CD4-positive, CD25-positive, alpha-beta regulatory T cell (primary cell): Measurements from ENCODE around the gene TOLLIP. TPM values are rescaled to one million over a fixed set of nuclear protein-coding genes. Genes with fewer than 3 reads are reported as not detected.

Experiments used
- ATAC-seq, 2 donors: fragments of 150-1000 bp; cut with Tn5 transposase; one replicate each; pipeline ENCODE4 v1.10.0; 2021; ENCODE audit warnings: low read depth in 2 of 2, moderate number of reproducible peaks in 2 of 2, moderate library complexity in 1 of 2
- DNase-seq, 3 donors: peaks; one replicate each; pipeline versions ENCODE4 v3.0.0 to v3.0.0-alpha.2; 2012 to 2022; ENCODE audit warnings: mixed read lengths in 1 of 3
- H3K27ac ChIP-seq: one replicate; pipeline ENCODE4 v1.7.0; 2013; ENCODE audit warnings: mild to moderate bottlenecking, low read length; ENCODE audit not compliant: insufficient read depth, poor library complexity, severe bottlenecking
- H3K27me3 ChIP-seq: one replicate; pipeline ENCODE4 v1.7.0; 2013; ENCODE audit warnings: low read length; ENCODE audit not compliant: control insufficient read depth, insufficient read depth
- H3K36me3 ChIP-seq: one replicate; pipeline ENCODE4 v1.7.0; 2013; ENCODE audit warnings: mild to moderate bottlenecking, low read length, moderate library complexity; ENCODE audit not compliant: control insufficient read depth, insufficient read depth
- H3K4me1 ChIP-seq: 2 replicates; pipeline ENCODE4 v1.7.0; 2013; ENCODE audit warnings: mild to moderate bottlenecking, low read length; ENCODE audit not compliant: insufficient read depth, control insufficient read depth, poor library complexity, severe bottlenecking
- H3K4me3 ChIP-seq: one replicate; pipeline ENCODE4 v1.7.0; 2013; ENCODE audit warnings: low read depth, mild to moderate bottlenecking, low read length, moderate library complexity
- H3K9me3 ChIP-seq, 2 experiments: 1 replicate in 1 of 2; 2 replicates in 1 of 2; pipeline ENCODE4 v1.7.0; 2013; ENCODE audit warnings: low read length in 2 of 2, mild to moderate bottlenecking in 1 of 2, moderate library complexity in 1 of 2; ENCODE audit not compliant: control insufficient read depth in 2 of 2
- H3K27ac Mint-ChIP-seq, 3 donors: one replicate each; pipeline ENCODE4 v1.8.0; 2020 to 2022; ENCODE audit warnings: mild to moderate bottlenecking in 3 of 3, mixed read lengths in 3 of 3, moderate library complexity in 2 of 3
- H3K27me3 Mint-ChIP-seq: one replicate; pipeline ENCODE4 v1.8.0; 2022; ENCODE audit warnings: mild to moderate bottlenecking, mixed read lengths
- H3K36me3 Mint-ChIP-seq: one replicate; pipeline ENCODE4 v1.8.0; 2020; ENCODE audit warnings: mixed read lengths
- H3K4me1 Mint-ChIP-seq, 4 donors: one replicate each; pipeline ENCODE4 v1.8.0; 2020 to 2022; ENCODE audit warnings: mixed read lengths in 4 of 4, mild to moderate bottlenecking in 1 of 4
- H3K4me3 Mint-ChIP-seq, 4 donors: one replicate each; pipeline ENCODE4 v1.8.0; 2020 to 2022; ENCODE audit warnings: mild to moderate bottlenecking in 4 of 4, mixed read lengths in 4 of 4, moderate library complexity in 3 of 4
- H3K9me3 Mint-ChIP-seq, 7 donors: one replicate each; pipeline ENCODE4 v1.8.0; 2020 to 2022; ENCODE audit warnings: mixed read lengths in 7 of 7, mild to moderate bottlenecking in 3 of 7, moderate library complexity in 2 of 7
- polyA plus RNA-seq, 4 donors: library from polyadenylated mRNA; unstranded; fragments of 300-500 nt; fragmentation: Illumina TruSeq; gene quantifications; one replicate each; pipeline ENCODE4 v1.2.3, GENCODE V29; 2021
- total RNA-seq: library from RNA; stranded (reverse); gene quantifications from one replicate; pipeline ENCODE4 v1.2.3, GENCODE V29; 2022

The TOLLIP gene
- total and polyA plus RNA-seq, 5 donors from 2014 or later: 25.3 to 60.0 (median 30.8) TPM

DNA sequence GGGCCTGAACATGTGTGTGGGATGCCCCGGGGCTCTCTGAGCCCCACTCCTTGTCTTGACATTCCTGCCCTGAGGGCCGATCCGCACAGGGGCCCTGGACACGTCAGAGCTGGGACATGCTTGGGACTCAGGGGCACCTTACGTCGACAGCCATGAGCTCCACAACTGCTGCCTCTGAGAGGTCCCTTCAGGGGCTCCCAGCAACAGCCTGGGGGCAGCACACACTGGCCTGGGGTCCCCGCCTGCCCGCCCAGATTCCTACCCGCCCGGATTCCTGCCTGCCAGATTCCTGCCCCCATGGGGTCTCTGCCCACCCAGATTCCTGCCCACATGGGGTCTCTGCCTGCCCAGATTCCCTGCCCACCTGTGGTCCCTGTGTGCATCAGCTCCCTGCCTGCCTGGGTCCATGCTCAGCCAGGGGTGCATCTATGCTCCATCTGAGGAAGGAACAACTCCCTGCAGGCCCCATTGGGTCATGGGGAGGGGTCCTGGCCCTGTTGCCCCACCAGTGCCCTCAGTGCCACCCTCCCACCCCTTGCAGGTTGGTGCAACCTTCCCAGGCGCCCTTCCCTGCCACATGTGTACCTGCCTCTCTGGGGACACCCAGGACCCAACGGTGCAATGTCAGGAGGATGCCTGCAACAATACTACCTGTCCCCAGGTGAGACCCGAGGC is 50.9 kb downstream of the TOLLIP start:
- Mint-ChIP-seq H3K4me1 (peaks cover 0 to 14% (median 1%) of the 10 kb centered on the region in 4 donors), H3K27ac (no peak overlapping the region), H3K27me3 (peaks cover 4% of the 10 kb centered on the region), H3K36me3 (no peaks in the 10 kb centered on the region), H3K4me3 (no peak overlapping the region), H3K9me3 (peaks cover 0 to 1% (median 0%) of the 10 kb centered on the region in 7 donors)
- H3K27me3 ChIP-seq: no peaks in the 10 kb centered on the region
- H3K9me3 ChIP-seq: no peaks in the 10 kb centered on the region
- ATAC-seq (no peak), DNase-seq (no peak)
- H3K4me1 ChIP-seq: peaks cover 16% of the 10 kb centered on the region
- no peaks in the 10 kb centered on the region for H3K36me3 ChIP-seq
- H3K4me3 ChIP-seq: no peak overlapping the region
- H3K27ac ChIP-seq: no peak overlapping the region

DNA sequence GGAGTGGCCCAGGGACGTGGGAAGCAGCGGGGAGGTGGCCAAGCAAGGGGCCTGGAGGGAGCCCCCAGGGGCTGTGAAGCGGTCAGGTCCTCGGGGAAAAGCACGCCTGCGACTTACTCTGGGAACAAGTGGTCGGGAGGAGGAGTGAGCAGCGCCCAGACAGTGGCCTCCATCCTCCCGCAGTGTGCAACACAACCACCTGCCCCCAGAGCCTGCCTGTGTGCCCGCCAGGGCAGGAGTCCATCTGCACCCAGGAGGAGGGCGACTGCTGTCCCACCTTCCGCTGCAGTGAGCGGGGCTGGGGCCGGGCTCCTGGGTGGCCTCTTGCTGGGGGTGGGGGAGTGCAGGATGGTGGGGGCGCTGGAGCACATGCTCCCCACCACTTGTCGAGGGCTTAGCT is 51.5 kb downstream of the TOLLIP start:
- no peak overlapping the region for H3K4me3 ChIP-seq
- H3K27me3 ChIP-seq: no peaks in the 10 kb centered on the region
- H3K36me3 ChIP-seq: no peaks in the 10 kb centered on the region
- H3K9me3 Mint-ChIP-seq: peaks cover 0 to 3% (median 0%) of the 10 kb centered on the region in 7 donors
- no peak overlapping the region for H3K27ac ChIP-seq
- H3K4me3 Mint-ChIP-seq: no peak overlapping the region
- no peaks in the 10 kb centered on the region for H3K36me3 Mint-ChIP-seq
- DNase-seq: no peak
- peaks cover 12% of the 10 kb centered on the region for H3K4me1 ChIP-seq
- H3K9me3 ChIP-seq: no peaks in the 10 kb centered on the region
- H3K27me3 Mint-ChIP-seq: peaks cover 4% of the 10 kb centered on the region
- no peak for ATAC-seq
- no peak overlapping the region for H3K27ac Mint-ChIP-seq
- H3K4me1 Mint-ChIP-seq: peaks cover 0 to 10% (median 1%) of the 10 kb centered on the region in 4 donors

DNA sequence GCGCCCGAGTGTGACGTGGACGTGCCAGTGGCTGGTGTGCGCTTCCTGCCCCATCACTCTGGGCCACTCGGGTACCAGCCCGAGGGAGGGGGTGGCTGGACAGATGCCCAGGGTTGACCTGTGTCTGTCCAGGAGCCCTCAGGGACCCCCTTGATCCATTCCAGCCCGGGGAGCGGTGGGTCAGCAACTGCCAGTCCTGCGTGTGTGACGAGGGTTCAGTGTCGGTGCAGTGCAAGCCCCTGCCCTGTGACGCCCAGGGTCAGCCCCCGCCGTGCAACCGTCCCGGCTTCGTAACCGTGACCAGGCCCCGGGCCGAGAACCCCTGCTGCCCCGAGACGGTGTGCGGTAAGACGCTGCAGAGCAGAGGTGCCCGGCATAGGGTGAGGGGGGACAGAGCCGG is 52.1 kb downstream of the TOLLIP start:
- peaks cover 0 to 4% (median 0%) of the 10 kb centered on the region in 7 donors for H3K9me3 Mint-ChIP-seq
- peaks cover 0 to 5% (median 0%) of the 10 kb centered on the region in 4 donors for H3K4me1 Mint-ChIP-seq
- peaks cover 8% of the 10 kb centered on the region for H3K4me1 ChIP-seq
- H3K27ac ChIP-seq: no peak overlapping the region
- H3K36me3 ChIP-seq: no peaks in the 10 kb centered on the region
- ATAC-seq (no peak), DNase-seq (no peak)
- no peak overlapping the region for H3K4me3 Mint-ChIP-seq
- H3K27ac Mint-ChIP-seq: no peak overlapping the region
- no peak overlapping the region for H3K4me3 ChIP-seq
- no peaks in the 10 kb centered on the region for H3K27me3 ChIP-seq
- H3K27me3 Mint-ChIP-seq: peaks cover 4% of the 10 kb centered on the region
- H3K9me3 ChIP-seq: no peaks in the 10 kb centered on the region
- no peaks in the 10 kb centered on the region for H3K36me3 Mint-ChIP-seq

DNA sequence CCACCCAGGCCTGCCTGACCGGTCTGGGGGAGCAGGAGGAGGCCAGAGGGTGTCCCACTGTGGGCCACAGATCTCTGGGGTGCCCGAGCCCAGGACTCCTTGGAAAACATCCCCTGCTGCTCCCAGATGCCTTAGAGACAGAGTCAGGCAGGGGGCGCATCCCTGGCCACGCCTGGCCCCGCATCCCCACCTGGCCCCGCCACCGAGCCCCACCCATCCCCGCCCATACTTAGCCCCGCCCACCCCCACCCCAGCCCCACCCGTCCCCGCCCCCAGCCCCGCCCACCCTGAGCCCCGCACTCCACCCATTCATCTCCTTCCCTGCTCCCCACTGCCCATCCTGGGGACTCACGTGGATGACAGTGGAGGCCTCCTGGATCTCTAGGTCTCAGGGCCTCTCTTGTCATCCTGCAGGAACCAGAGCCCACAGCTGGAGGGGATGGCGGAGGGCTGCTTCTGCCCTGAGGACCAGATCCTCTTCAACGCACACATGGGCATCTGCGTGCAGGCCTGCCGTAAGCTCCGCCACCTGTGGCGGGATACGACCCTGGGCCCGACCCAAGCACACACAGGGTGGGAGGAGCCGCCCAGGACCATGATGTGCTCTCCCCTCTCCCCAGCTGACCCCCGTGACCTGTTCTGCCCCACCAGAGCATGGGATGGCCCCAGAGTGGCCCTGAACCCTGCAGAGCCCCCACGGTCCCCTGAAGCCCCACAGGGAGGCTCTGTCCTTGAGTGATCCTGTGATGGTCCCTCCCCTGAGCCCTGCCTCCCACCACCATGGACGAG is 53.0 kb downstream of the TOLLIP start:
- ATAC-seq: no peak
- H3K36me3 Mint-ChIP-seq: no peaks in the 10 kb centered on the region
- Histone ChIP-seq H3K27me3 (no peaks in the 10 kb centered on the region), H3K9me3 (no peaks in the 10 kb centered on the region), H3K27ac (no peak overlapping the region), H3K4me1 (no peaks in the 10 kb centered on the region), H3K36me3 (no peaks in the 10 kb centered on the region), H3K4me3 (no peak overlapping the region)
- H3K27ac Mint-ChIP-seq: no peak overlapping the region
- H3K4me1 Mint-ChIP-seq: peaks cover 0 to 2% (median 0%) of the 10 kb centered on the region in 4 donors
- no peak overlapping the region for H3K4me3 Mint-ChIP-seq
- peaks cover 4% of the 10 kb centered on the region for H3K27me3 Mint-ChIP-seq
- no peak for DNase-seq
- H3K9me3 Mint-ChIP-seq: peaks cover 0 to 4% (median 0%) of the 10 kb centered on the region in 7 donors

DNA sequence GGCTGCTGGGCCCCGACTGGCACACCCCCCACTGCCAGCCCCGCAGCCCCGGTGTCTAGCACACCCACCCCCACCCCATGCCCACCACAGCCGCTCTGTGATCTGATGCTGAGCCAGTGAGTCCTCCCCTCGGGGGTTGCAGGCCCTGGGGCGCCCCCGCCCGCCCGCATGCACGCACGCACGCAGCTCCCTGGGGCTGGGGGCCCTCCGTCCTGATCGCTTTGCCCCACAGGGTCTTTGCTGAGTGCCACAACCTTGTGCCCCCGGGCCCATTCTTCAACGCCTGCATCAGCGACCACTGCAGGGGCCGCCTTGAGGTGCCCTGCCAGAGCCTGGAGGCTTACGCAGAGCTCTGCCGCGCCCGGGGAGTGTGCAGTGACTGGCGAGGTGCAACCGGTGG is 54.3 kb downstream of the TOLLIP start:
- Mint-ChIP-seq H3K27me3 (peaks cover 4% of the 10 kb centered on the region), H3K27ac (no peak overlapping the region), H3K9me3 (peaks cover 0 to 4% (median 0%) of the 10 kb centered on the region in 7 donors), H3K4me1 (no peaks in the 10 kb centered on the region), H3K4me3 (no peak overlapping the region), H3K36me3 (no peaks in the 10 kb centered on the region)
- Histone ChIP-seq H3K27me3 (no peaks in the 10 kb centered on the region), H3K4me1 (no peaks in the 10 kb centered on the region), H3K36me3 (no peaks in the 10 kb centered on the region), H3K27ac (no peak overlapping the region), H3K4me3 (no peak overlapping the region), H3K9me3 (no peaks in the 10 kb centered on the region)
- DNase-seq (no peak), ATAC-seq (no peak)

DNA sequence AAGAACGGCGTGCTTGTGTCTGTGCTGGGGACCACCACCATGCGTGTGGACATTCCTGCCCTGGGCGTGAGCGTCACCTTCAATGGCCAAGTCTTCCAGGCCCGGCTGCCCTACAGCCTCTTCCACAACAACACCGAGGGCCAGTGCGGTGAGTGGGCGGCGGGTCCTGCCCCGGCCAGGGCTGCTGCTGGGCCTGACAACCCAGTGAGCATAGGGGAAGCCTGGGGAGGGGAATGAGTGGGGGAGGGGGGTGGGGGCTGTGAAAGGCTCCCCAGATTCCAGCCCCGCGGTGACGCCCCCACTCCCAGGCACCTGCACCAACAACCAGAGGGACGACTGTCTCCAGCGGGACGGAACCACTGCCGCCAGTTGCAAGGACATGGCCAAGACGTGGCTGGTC is 54.7 kb downstream of the TOLLIP start:
- no peaks in the 10 kb centered on the region for H3K9me3 ChIP-seq
- no peak for DNase-seq
- no peak overlapping the region for H3K27ac ChIP-seq
- ATAC-seq: no peak
- no peak overlapping the region for H3K4me3 Mint-ChIP-seq
- H3K4me1 ChIP-seq: no peaks in the 10 kb centered on the region
- no peaks in the 10 kb centered on the region for H3K4me1 Mint-ChIP-seq
- H3K9me3 Mint-ChIP-seq: peaks cover 0 to 4% (median 0%) of the 10 kb centered on the region in 7 donors
- peaks cover 4% of the 10 kb centered on the region for H3K27me3 Mint-ChIP-seq
- no peak overlapping the region for H3K27ac Mint-ChIP-seq
- H3K27me3 ChIP-seq: no peaks in the 10 kb centered on the region
- H3K4me3 ChIP-seq: no peak overlapping the region
- no peaks in the 10 kb centered on the region for H3K36me3 Mint-ChIP-seq
- no peaks in the 10 kb centered on the region for H3K36me3 ChIP-seq

DNA sequence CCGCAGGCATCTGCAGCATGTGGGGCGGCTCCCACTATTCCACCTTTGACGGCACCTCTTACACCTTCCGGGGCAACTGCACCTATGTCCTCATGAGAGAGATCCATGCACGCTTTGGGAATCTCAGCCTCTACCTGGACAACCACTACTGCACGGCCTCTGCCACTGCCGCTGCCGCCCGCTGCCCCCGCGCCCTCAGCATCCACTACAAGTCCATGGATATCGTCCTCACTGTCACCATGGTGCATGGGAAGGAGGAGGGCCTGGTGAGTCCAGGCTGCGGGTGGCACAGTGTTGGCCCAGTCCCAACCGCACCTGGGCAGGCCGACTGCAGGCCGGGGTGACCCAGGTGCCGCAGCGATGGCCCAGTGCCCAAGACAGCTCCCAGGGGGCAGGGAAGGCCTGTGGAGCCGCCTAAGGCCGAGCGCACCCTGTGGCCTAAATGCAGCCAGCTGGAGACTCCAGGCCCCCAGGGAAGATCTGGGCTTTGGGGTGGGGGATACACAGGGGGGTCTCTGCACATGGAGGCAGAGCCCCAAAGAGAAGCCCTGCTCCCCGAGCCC is 55.3 kb downstream of the TOLLIP start:
- Mint-ChIP-seq H3K9me3 (peaks cover 0 to 4% (median 0%) of the 10 kb centered on the region in 7 donors), H3K4me3 (no peak overlapping the region), H3K4me1 (no peaks in the 10 kb centered on the region), H3K27ac (no peak overlapping the region), H3K27me3 (peaks cover 4% of the 10 kb centered on the region), H3K36me3 (no peaks in the 10 kb centered on the region)
- no peaks in the 10 kb centered on the region for H3K36me3 ChIP-seq
- ATAC-seq: no peak
- no peak overlapping the region for H3K4me3 ChIP-seq
- H3K27ac ChIP-seq: no peak overlapping the region
- H3K9me3 ChIP-seq: no peaks in the 10 kb centered on the region
- no peak for DNase-seq
- H3K27me3 ChIP-seq: no peaks in the 10 kb centered on the region
- H3K4me1 ChIP-seq: no peaks in the 10 kb centered on the region
